Activated T-helper 2 cell treated with anti-CD3 and anti-CD28 coated beads, Interferon-gamma antibody, Interleukin-2, Interleukin-4, amounts not matched to agents 10 μg/mL and 5 μg/mL and 100 μg/mL, durations not matched to agents 14 hours and 24 hours and 36 hours (primary cell): ENCODE results near the gene SYF2. TPM values are rescaled to one million over a fixed set of nuclear protein-coding genes. Genes with fewer than 3 reads are reported as not detected.

Source experiments
- DNase-seq: peaks from one replicate; pipeline ENCODE4 v3.0.0; 2021; ENCODE audit warnings: low spot score
- H3K27ac Mint-ChIP-seq: one replicate; pipeline ENCODE4 v1.8.0; 2021; ENCODE audit warnings: mixed read lengths
- H3K27me3 Mint-ChIP-seq: one replicate; pipeline ENCODE4 v1.8.0; 2021; ENCODE audit warnings: low read depth, mixed read lengths
- H3K36me3 Mint-ChIP-seq: one replicate; pipeline ENCODE4 v1.8.0; 2021; ENCODE audit warnings: low read depth, mixed read lengths
- H3K4me1 Mint-ChIP-seq: one replicate; pipeline ENCODE4 v1.8.0; 2021; ENCODE audit warnings: low read depth, mixed read lengths
- H3K4me3 Mint-ChIP-seq: one replicate; pipeline ENCODE4 v1.8.0; 2021; ENCODE audit warnings: low read depth, mild to moderate bottlenecking, moderate library complexity, mixed read lengths
- H3K9me3 Mint-ChIP-seq: one replicate; pipeline ENCODE4 v1.8.0; 2021; ENCODE audit warnings: mixed read lengths
- intact Hi-C: fragments of 100-400 bp; cut with micrococcal nuclease; formaldehyde crosslinking; loops from one replicate; pipeline ENCODE4 v1.15.1; 2023
- total RNA-seq: library from RNA; stranded (reverse); gene quantifications from 2 replicates; pipeline ENCODE4 v1.2.3, GENCODE V29; 2022

The SYF2 gene
- total RNA-seq, 1 donor from 2014 or later, result 40.1 TPM

GRCh38 chr1:25212725-25213124 lies 19.6 kb downstream of the SYF2 start:
- no peak overlapping the region for H3K27ac Mint-ChIP-seq
- H3K4me3 Mint-ChIP-seq, result no peak overlapping the region
- H3K36me3 Mint-ChIP-seq, result no peaks in the 10 kb centered on the region
- DNase-seq, result no peak
- H3K27me3 Mint-ChIP-seq, result peaks cover 11% of the 10 kb centered on the region
- no peaks in the 10 kb centered on the region for H3K9me3 Mint-ChIP-seq
- peaks cover 1% of the 10 kb centered on the region for H3K4me1 Mint-ChIP-seq
- intact Hi-C loops, result no loop called here

DNA sequence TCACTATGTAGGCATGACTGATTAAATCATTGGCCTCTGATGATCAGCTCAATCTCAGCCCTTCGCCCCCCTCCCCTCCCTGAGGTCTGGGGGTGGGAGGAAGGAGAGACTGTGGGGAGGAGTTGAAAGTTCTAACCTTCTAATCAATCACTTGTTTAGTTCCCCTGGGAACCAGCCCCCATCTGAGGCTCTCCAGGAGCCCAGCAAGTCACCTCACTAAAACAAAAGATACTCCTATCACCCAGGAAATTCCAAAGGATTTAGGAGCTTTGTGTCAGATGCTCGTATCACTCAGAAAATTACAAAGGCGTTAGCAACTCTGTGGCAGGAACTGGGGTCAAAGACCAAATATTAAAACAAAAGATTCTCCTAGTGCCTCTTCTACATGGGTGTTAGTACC lies 21.6 kb downstream of the SYF2 start:
- no peaks in the 10 kb centered on the region for H3K9me3 Mint-ChIP-seq
- H3K27ac Mint-ChIP-seq, result no peak overlapping the region
- H3K27me3 Mint-ChIP-seq, result peaks cover 16% of the 10 kb centered on the region
- DNase-seq, result no peak
- intact Hi-C loops, result no loop called here
- H3K4me3 Mint-ChIP-seq, result no peak overlapping the region
- no peaks in the 10 kb centered on the region for H3K4me1 Mint-ChIP-seq
- H3K36me3 Mint-ChIP-seq, result no peaks in the 10 kb centered on the region

- no peaks in the 10 kb centered on the region for H3K4me1 Mint-ChIP-seq
- H3K36me3 Mint-ChIP-seq, result no peaks in the 10 kb centered on the region
- H3K27ac Mint-ChIP-seq, result no peak overlapping the region
- H3K9me3 Mint-ChIP-seq, result no peaks in the 10 kb centered on the region
- peaks cover 22% of the 10 kb centered on the region for H3K27me3 Mint-ChIP-seq
- no peak for DNase-seq
- intact Hi-C loops, result loop anchor here (5.0 kb wide), 1 partner anchor 97 kb away; no protein-coding TSS in a partner anchor
- no peak overlapping the region for H3K4me3 Mint-ChIP-seq
Measured at GRCh38 chr1:25209516-25209915, 22.8 kb downstream of the SYF2 start.

GRCh38 chr1:25208561-25209222 lies 23.6 kb downstream of the SYF2 start:
- H3K4me1 Mint-ChIP-seq, result no peaks in the 10 kb centered on the region
- intact Hi-C loops, result loop anchor here (5.0 kb wide), 1 partner anchor 96 kb away; no protein-coding TSS in a partner anchor
- no peak overlapping the region for H3K27ac Mint-ChIP-seq
- H3K9me3 Mint-ChIP-seq, result no peaks in the 10 kb centered on the region
- no peak for DNase-seq
- H3K36me3 Mint-ChIP-seq, result no peaks in the 10 kb centered on the region
- no peak overlapping the region for H3K4me3 Mint-ChIP-seq
- peaks cover 22% of the 10 kb centered on the region for H3K27me3 Mint-ChIP-seq

- peaks cover 22% of the 10 kb centered on the region for H3K27me3 Mint-ChIP-seq
- no peak overlapping the region for H3K4me3 Mint-ChIP-seq
- no peaks in the 10 kb centered on the region for H3K36me3 Mint-ChIP-seq
- H3K27ac Mint-ChIP-seq, result no peak overlapping the region
- no peaks in the 10 kb centered on the region for H3K4me1 Mint-ChIP-seq
- no peak for DNase-seq
- no peaks in the 10 kb centered on the region for H3K9me3 Mint-ChIP-seq
- intact Hi-C loops, result loop anchor here (5.0 kb wide), 1 partner anchor 96 kb away; no protein-coding TSS in a partner anchor
Measured at GRCh38 chr1:25208092-25208491, 24.2 kb downstream of the SYF2 start.

GRCh38 chr1:25206201-25206600 lies 26.1 kb downstream of the SYF2 start:
- Mint-ChIP-seq H3K27ac (no peak overlapping the region), H3K27me3 (peaks cover 23% of the 10 kb centered on the region), H3K36me3 (no peaks in the 10 kb centered on the region), H3K4me3 (no peak overlapping the region), H3K4me1 (no peaks in the 10 kb centered on the region), H3K9me3 (no peaks in the 10 kb centered on the region)
- intact Hi-C loops, result loop anchor here (5.0 kb wide), 1 partner anchor 94 kb away; no protein-coding TSS in a partner anchor
- no peak for DNase-seq

DNA sequence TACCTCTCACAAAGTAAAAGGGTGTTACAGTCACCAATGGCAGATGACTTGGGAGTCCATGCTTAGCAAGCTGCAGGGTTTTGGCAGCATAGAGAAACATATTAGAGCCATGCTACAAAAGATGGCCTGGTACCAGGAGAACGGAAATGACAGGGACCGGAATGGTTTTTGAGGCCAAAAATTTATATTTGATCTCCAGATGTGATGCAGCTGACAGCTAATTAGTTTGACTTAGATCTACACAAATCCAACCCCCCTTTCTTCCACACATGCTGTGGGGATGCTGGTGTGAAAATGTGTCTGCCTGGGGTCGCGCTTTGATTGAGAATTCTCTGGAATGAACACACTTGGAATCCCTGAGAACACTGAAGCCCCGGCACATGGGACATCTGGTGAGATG lies 26.5 kb downstream of the SYF2 start:
- Mint-ChIP-seq H3K9me3 (no peaks in the 10 kb centered on the region), H3K4me1 (no peaks in the 10 kb centered on the region), H3K4me3 (no peak overlapping the region), H3K27me3 (peaks cover 26% of the 10 kb centered on the region), H3K36me3 (no peaks in the 10 kb centered on the region), H3K27ac (no peak overlapping the region)
- no peak for DNase-seq
- intact Hi-C loops, result loop anchor here (1.0 to 5.0 kb wide), 2 partner anchors 93 to 357 kb away; no protein-coding TSS in a partner anchor

DNA sequence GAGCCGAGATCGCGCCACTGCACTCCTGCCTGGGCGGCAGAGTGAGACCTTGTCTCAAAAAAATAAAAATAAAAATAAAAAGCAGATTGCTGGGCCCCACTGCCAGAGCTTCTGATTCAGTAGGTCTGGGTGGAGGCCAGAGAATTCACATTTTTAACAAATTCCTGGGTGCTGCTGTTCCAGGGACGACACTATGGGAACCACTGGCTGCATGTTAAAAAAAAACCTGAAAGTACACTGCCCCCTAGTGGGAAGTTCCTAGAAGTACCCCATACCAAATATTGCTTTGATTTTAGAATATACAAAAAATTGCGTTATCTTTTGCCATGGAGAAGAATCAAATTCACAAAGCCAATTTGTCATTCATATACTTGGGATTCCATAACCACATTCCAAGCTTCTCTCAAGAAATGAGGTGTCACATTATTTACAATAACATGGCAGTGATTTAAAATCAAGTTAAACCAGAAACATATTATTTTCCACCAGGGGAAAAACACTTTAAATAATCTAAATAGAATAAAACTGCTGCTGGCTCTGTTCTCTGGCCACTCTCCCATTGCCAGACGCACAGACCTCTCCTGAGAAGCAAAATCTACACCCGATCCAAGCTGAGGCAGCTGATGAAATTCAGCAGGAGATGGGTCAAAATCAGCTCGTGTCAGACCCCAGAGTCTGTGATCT lies 27.4 kb downstream of the SYF2 start:
- Mint-ChIP-seq H3K36me3 (no peaks in the 10 kb centered on the region), H3K4me3 (no peak overlapping the region), H3K27ac (no peak overlapping the region), H3K4me1 (no peaks in the 10 kb centered on the region), H3K27me3 (peaks cover 24% of the 10 kb centered on the region), H3K9me3 (no peaks in the 10 kb centered on the region)
- intact Hi-C loops, result loop anchor here (1.0 to 5.0 kb wide), 2 partner anchors 93 to 357 kb away; no protein-coding TSS in a partner anchor
- no peak for DNase-seq

DNA sequence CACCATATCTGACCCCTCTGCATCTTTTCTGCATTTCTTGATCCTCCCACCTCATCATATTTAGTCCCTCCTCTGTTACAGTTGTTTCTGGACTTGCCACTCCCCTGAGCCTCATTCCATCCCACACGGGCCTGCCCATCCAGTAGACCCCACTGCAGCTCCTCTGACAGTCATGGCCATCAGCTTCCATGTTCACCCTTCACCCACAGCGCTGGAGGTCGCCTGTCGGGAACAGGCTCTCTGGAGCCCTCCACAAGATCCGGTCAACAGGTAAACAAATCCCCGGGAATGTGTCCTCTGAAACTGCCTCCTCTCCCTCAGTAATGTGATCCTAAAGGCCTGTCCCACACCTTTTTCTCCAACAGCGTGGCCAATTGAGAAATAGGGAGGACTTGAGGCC lies 31.3 kb downstream of the SYF2 start:
- peaks cover 3% of the 10 kb centered on the region for H3K4me1 Mint-ChIP-seq
- intact Hi-C loops, result no loop called here
- no peaks in the 10 kb centered on the region for H3K9me3 Mint-ChIP-seq
- peaks cover 26% of the 10 kb centered on the region for H3K27me3 Mint-ChIP-seq
- no peak overlapping the region for H3K27ac Mint-ChIP-seq
- no peaks in the 10 kb centered on the region for H3K36me3 Mint-ChIP-seq
- H3K4me3 Mint-ChIP-seq, result no peak overlapping the region
- no peak for DNase-seq

GRCh38 chr1:25199819-25200620 lies 32.3 kb downstream of the SYF2 start:
- Mint-ChIP-seq H3K27me3 (peaks cover 20% of the 10 kb centered on the region), H3K4me1 (peaks cover 3% of the 10 kb centered on the region), H3K4me3 (no peak overlapping the region)

GRCh38 chr1:25198663-25199252 lies 33.5 kb downstream of the SYF2 start:
- Mint-ChIP-seq H3K27ac (no peak overlapping the region), H3K36me3 (no peaks in the 10 kb centered on the region), H3K27me3 (peaks cover 18% of the 10 kb centered on the region), H3K9me3 (no peaks in the 10 kb centered on the region), H3K4me1 (peaks cover 3% of the 10 kb centered on the region), H3K4me3 (no peak overlapping the region)
- intact Hi-C loops, result no loop called here
- no peak for DNase-seq

More at GRCh38 chr1:25199819-25200620, 32.3 kb downstream of the SYF2 start:
- no peak for DNase-seq
- no peaks in the 10 kb centered on the region for H3K36me3 Mint-ChIP-seq
- H3K27ac Mint-ChIP-seq, result no peak overlapping the region
- no peaks in the 10 kb centered on the region for H3K9me3 Mint-ChIP-seq
- intact Hi-C loops, result no loop called here

- Mint-ChIP-seq H3K4me3 (no peak overlapping the region), H3K36me3 (no peaks in the 10 kb centered on the region), H3K27me3 (peaks cover 18% of the 10 kb centered on the region), H3K27ac (no peak overlapping the region), H3K9me3 (no peaks in the 10 kb centered on the region), H3K4me1 (peaks cover 3% of the 10 kb centered on the region)
- no peak for DNase-seq
- intact Hi-C loops, result no loop called here
Measured at GRCh38 chr1:25197982-25198662, 34.2 kb downstream of the SYF2 start.
